H54 (cell line): ENCODE results near the gene SNTA1.

ENCODE experiments used
- DNase-seq: peaks from one replicate; pipeline ENCODE4 v3.0.0; 2011; ENCODE audit warnings: low spot score, mixed read lengths; ENCODE audit not compliant: insufficient read length
- FAIRE-seq: peaks from 3 replicates; lab custom pipeline; 2011; peaks lifted over from hg19 to GRCh38; lab: Jason Lieb, UNC
- POLR2A ChIP-seq: IDR thresholded peaks from 2 replicates; pipeline ENCODE4 v1.6.1; 2011; ENCODE audit warnings: low read depth, mild to moderate bottlenecking, low read length

The SNTA1 gene

GRCh38 chr20:33370291-33370690 is 73.3 kb downstream of the SNTA1 start:
- FAIRE-seq: no peak
- TF ChIP-seq POLR2A: no peak
- no peak for DNase-seq

DNA sequence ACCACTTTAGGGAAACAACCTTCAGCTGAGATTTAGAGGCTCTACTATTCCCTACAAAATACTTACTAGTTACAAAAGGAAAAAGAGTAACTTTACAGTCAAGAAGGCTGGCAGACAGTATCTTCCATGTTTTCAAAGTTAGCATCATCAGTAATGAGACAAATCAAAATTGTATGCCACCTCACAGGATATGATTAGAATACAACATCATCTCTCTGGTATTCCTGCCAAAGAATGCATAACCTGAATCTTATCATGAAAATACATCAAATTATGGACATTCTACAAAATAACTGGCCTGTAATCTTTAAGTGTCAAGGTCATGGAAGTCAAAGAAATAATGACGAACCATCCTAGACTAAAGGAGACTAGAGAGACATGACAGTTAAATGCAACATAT is 80.7 kb downstream of the SNTA1 start:
- TF ChIP-seq POLR2A: no peak
- FAIRE-seq: no peak
- no peak for DNase-seq

DNA sequence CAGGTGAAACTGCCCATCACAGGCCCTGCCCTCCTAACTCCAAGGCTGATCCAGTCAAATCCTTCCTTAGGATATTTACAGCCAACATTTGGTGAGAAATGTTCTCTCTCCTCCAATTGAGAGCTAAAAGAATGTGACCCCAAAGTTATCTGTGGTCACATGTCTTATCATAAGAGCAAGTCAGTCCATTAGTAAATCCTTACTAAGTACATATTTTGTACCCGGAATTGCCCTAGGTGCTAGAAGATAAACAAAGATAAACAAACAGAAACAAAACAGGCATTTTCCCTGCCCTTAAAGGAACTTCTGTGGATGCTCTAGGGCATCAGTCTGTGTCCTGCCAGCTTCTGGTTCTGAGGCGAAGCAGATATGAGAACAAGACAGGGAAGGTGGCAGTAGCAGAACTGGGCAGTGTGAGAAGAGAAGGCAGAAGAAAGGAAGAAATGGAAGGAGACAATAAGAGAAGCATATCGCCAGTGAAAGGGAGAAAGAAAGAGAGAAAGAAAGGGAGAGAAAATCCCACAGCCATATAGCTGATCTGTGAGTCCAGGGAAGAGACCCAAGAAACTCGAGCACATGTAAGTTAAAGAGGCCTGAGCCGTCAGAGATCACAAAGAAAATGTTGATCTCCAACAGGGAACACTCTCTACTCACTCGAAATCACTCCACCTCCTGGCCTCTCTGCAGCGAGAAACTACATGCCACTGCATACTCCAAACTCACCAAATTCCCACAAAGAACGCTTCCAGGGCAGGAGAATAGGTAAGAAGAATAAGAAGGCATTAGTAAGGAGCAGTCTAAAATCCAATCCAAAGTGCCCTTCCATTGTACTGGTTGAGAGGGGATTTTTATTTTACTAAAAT is 83.9 kb downstream of the SNTA1 start:
- FAIRE-seq (no peak), DNase-seq (no peak)
- no peak for TF ChIP-seq POLR2A
